OCI-LY7 (cell line): ENCODE data around the gene ZNF609. TPM values are rescaled to one million over a fixed set of nuclear protein-coding genes. Genes with fewer than 3 reads are reported as not detected.

Source experiments
- BruUV-seq: library from RNA; stranded (reverse); fragments of 400-500 nt; replicated peaks from 2 replicates; lab custom pipeline; 2021; lab: Mats Ljungman, UMichigan
- CTCF ChIA-PET: fragments of 300-600 bp; sonication (Branson Sonifier 250); formaldehyde crosslinking; loops from one replicate; lab custom pipeline; 2022; ENCODE audit warnings: antibody characterized with exemption; ENCODE audit not compliant: unreplicated experiment; lab: Charles Lee
- POLR2A ChIA-PET: fragments of 300-600 bp; sonication (Branson Sonifier 250); formaldehyde crosslinking; loops from one replicate; lab custom pipeline; 2022; ENCODE audit warnings: antibody characterized with exemption; lab: Charles Lee
- DNase-seq: peaks from one replicate; pipeline ENCODE4 v3.0.0-alpha.2; 2015; ENCODE audit warnings: low spot score
- H2AFZ ChIP-seq: fragments of 200-600 bp; sonication (generic), shearing (Covaris generic); 2 replicates; pipeline ENCODE4 v1.6.1; 2014; ENCODE audit warnings: mild to moderate bottlenecking, antibody characterized with exemption, low read length, moderate library complexity
- H3K27ac ChIP-seq: fragments of 200-600 bp; sonication (generic); 2 replicates; pipeline ENCODE4 v1.5.1; 2014; ENCODE audit warnings: mixed run types, low read depth, mild to moderate bottlenecking, moderate library complexity, low read length, inconsistent platforms; ENCODE audit not compliant: poor library complexity, severe bottlenecking
- H3K36me3 ChIP-seq: fragments of 200-600 bp; sonication (generic); 2 replicates; pipeline ENCODE4 v1.6.1; 2014; ENCODE audit warnings: mild to moderate bottlenecking, antibody characterized with exemption, low read length, moderate library complexity, mixed read lengths; ENCODE audit not compliant: insufficient read depth
- H3K4me1 ChIP-seq: fragments of 200-600 bp; sonication (generic); 2 replicates; pipeline ENCODE4 v1.5.1; 2014; ENCODE audit warnings: mild to moderate bottlenecking, low read length; ENCODE audit not compliant: insufficient read depth, poor library complexity, severe bottlenecking
- H3K4me2 ChIP-seq: fragments of 200-600 bp; sonication (generic); 2 replicates; pipeline ENCODE4 v1.6.1; 2014; ENCODE audit warnings: mild to moderate bottlenecking, low read length
- H3K4me3 ChIP-seq: fragments of 200-600 bp; sonication (generic); 2 replicates; pipeline ENCODE4 v1.5.1; 2014; ENCODE audit warnings: mild to moderate bottlenecking, low read depth, low read length; ENCODE audit not compliant: poor library complexity, severe bottlenecking
- H3K79me2 ChIP-seq: fragments of 200-600 bp; sonication (generic); 2 replicates; pipeline ENCODE4 v1.6.1; 2016; ENCODE audit warnings: low read depth, mild to moderate bottlenecking, low read length, moderate library complexity, mixed read lengths; ENCODE audit not compliant: insufficient read depth
- H3K9me2 ChIP-seq: fragments of 200-600 bp; sonication (generic); 2 replicates; pipeline ENCODE4 v1.6.1; 2016; ENCODE audit warnings: mild to moderate bottlenecking, low read length, mixed read lengths; ENCODE audit not compliant: insufficient read depth
- H3K9me3 ChIP-seq: fragments of 200-600 bp; sonication (generic); 2 replicates; pipeline ENCODE4 v1.6.1; 2014; ENCODE audit warnings: mild to moderate bottlenecking, mixed run types, low read length, mixed read lengths
- H4K20me1 ChIP-seq: fragments of 200-600 bp; sonication (generic); 2 replicates; pipeline ENCODE4 v1.6.1; 2014; ENCODE audit warnings: mild to moderate bottlenecking, antibody characterized with exemption, low read length, moderate library complexity, mixed read lengths; ENCODE audit not compliant: insufficient read depth
- CTCF ChIP-seq: fragments of 200-600 bp; sonication (generic); conservative IDR thresholded peaks from 2 replicates; pipeline ENCODE4 v1.5.1; 2014; ENCODE audit warnings: mild to moderate bottlenecking, antibody characterized with exemption, low read length, moderate library complexity, mixed read lengths
- EZH2phosphoT487 ChIP-seq: fragments of 200-600 bp; sonication (generic); IDR thresholded peaks from 2 replicates; pipeline ENCODE4 v1.6.1; 2018; ENCODE audit warnings: low read depth, borderline replicate concordance, mild to moderate bottlenecking, mixed run types, antibody characterized with exemption, low read length, moderate library complexity, mixed read lengths
- intact Hi-C: fragments of 100-400 bp; cut with micrococcal nuclease; formaldehyde crosslinking; loops from one replicate; pipeline ENCODE4 v1.10.0; 2022; ENCODE audit not compliant: unreplicated experiment
- total RNA-seq, 2 experiments: library from RNA; depleted of rRNA in 1 of 2; stranded (reverse); fragments of >200 nt in 1 of 2; shearing (Covaris generic) in 1 of 2; gene quantifications; 2 replicates each; pipeline ENCODE4 v1.2.3, GENCODE V29; 2014 to 2022

The ZNF609 gene
- total RNA-seq, 2 experiments from 2014 or later, result 17.2 to 35.1 TPM

- H3K9me3 ChIP-seq, result no peaks in the 10 kb centered on the region
- TF ChIP-seq CTCF (no peak), EZH2phosphoT487 (no peak)
- no TSS peak for BruUV-seq
- H3K9me2 ChIP-seq, result no peaks in the 10 kb centered on the region
- H2AFZ ChIP-seq, result no peak overlapping the region
- DNase-seq, result no peak
- H4K20me1 ChIP-seq, result peaks cover 6% of the 10 kb centered on the region; the same call in 1 of the 2 replicates
- H3K4me1 ChIP-seq, result peaks cover 13% of the 10 kb centered on the region
- intact Hi-C loops, result no loop called here
- no peak overlapping the region for H3K4me3 ChIP-seq
- peaks cover 11% of the 10 kb centered on the region for H3K36me3 ChIP-seq
- H3K79me2 ChIP-seq, result peaks cover 5% of the 10 kb centered on the region; the same call in 1 of the 2 replicates
- H3K27ac ChIP-seq, result no peak overlapping the region
- POLR2A ChIA-PET, result interaction anchor here (0.6 to 1.7 kb wide), 5 partner anchors 9 to 86 kb away, joined by 3 to 7 read pairs (median 3); no protein-coding TSS in a partner anchor
- no peak overlapping the region for H3K4me2 ChIP-seq
- CTCF ChIA-PET, result no interaction called here
Measured at GRCh38 chr15:64566629-64567427, 106.5 kb downstream of the ZNF609 start.

GRCh38 chr15:64568765-64569164 lies 108.4 kb downstream of the ZNF609 start:
- H3K4me1 ChIP-seq, result peaks cover 18% of the 10 kb centered on the region
- peaks cover 11% of the 10 kb centered on the region; the same call in 1 of the 2 replicates for H3K79me2 ChIP-seq
- H3K4me3 ChIP-seq, result no peak overlapping the region
- H3K9me3 ChIP-seq, result no peaks in the 10 kb centered on the region
- H2AFZ ChIP-seq, result no peak overlapping the region
- no peak for DNase-seq
- CTCF ChIA-PET, result no interaction called here
- POLR2A ChIA-PET, result interaction anchor here (0.9 to 1.3 kb wide), 2 partner anchors 11 to 172 kb away, joined by 3 to 4 read pairs; no protein-coding TSS in a partner anchor
- no peak for TF ChIP-seq EZH2phosphoT487
- no peak for TF ChIP-seq CTCF
- no peak overlapping the region for H3K4me2 ChIP-seq
- no peak overlapping the region for H3K27ac ChIP-seq
- peaks cover 3% of the 10 kb centered on the region; the same call in 1 of the 2 replicates for H3K36me3 ChIP-seq
- intact Hi-C loops, result no loop called here
- peaks cover 9% of the 10 kb centered on the region for H4K20me1 ChIP-seq
- BruUV-seq, result no TSS peak
- H3K9me2 ChIP-seq, result no peaks in the 10 kb centered on the region
